OCI-LY3 (cell line): ENCODE results near the gene TRIM14.

Experiments used
- H2AFZ ChIP-seq: fragments of 200-600, 300-600 bp; shearing (Covaris generic); 2 replicates; pipeline ENCODE4 v1.6.0; 2014; ENCODE audit warnings: antibody characterized with exemption, low read depth, low read length
- H3K27ac ChIP-seq: fragments of 200-600, 300-600 bp; sonication (generic); 2 replicates; pipeline ENCODE4 v1.5.1; 2014; ENCODE audit warnings: mild to moderate bottlenecking, low read length, moderate library complexity, mixed read lengths
- H3K27me3 ChIP-seq: fragments of 200-600, 300-600 bp; sonication (generic); 2 replicates; pipeline ENCODE4 v1.6.1; 2014; ENCODE audit warnings: low read depth, low read length, mixed read lengths
- H3K36me3 ChIP-seq: fragments of 200-600, 300-600 bp; sonication (generic); replicated peaks from 2 replicates; pipeline ENCODE3; 2014; ENCODE audit warnings: low read depth, low read length, mixed read lengths
- H3K4me1 ChIP-seq: fragments of 300-600, 200-600 bp; sonication (generic); 2 replicates; pipeline ENCODE4 v1.6.1; 2014; ENCODE audit warnings: low read length, mixed read lengths
- H3K4me2 ChIP-seq: fragments of 200-600, 300-600 bp; sonication (generic); 2 replicates; pipeline ENCODE4 v1.6.1; 2014; ENCODE audit warnings: low read length, mixed read lengths
- H3K4me3 ChIP-seq: fragments of 300-600, 200-600 bp; sonication (generic); 2 replicates; pipeline ENCODE4 v1.5.1; 2014; ENCODE audit warnings: antibody characterized with exemption, mild to moderate bottlenecking, low read length, moderate library complexity
- H3K79me2 ChIP-seq: fragments of 300-600, 200-600 bp; shearing (Covaris generic); 2 replicates; pipeline ENCODE4 v1.6.1; 2014; ENCODE audit warnings: mild to moderate bottlenecking, low read length, mixed read lengths
- H3K9ac ChIP-seq: fragments of 300-600, 200-600 bp; shearing (Covaris generic); 2 replicates; pipeline ENCODE4 v1.6.0; 2014; ENCODE audit warnings: mild to moderate bottlenecking, low read length, moderate library complexity
- H3K9me3 ChIP-seq: fragments of 200-600, 300-600 bp; shearing (Covaris generic); 2 replicates; pipeline ENCODE4 v1.6.1; 2014; ENCODE audit warnings: low read length, mixed read lengths; ENCODE audit not compliant: insufficient read depth
- H4K20me1 ChIP-seq: fragments of 200-600, 300-600 bp; sonication (generic); 2 replicates; pipeline ENCODE4 v1.6.1; 2016; ENCODE audit warnings: low read length, mixed read lengths; ENCODE audit not compliant: insufficient read depth
- CTCF ChIP-seq: fragments of 200-600, 300-600 bp; sonication (generic); IDR thresholded peaks from 2 replicates; pipeline ENCODE4 v1.5.1; 2014; ENCODE audit warnings: antibody characterized with exemption, low read length, low read depth
- EZH2phosphoT487 ChIP-seq: fragments of 200-600 bp; shearing (Covaris generic); IDR thresholded peaks from 2 replicates; pipeline ENCODE4 v1.6.1; 2018; ENCODE audit warnings: antibody characterized with exemption, mixed run types, low read depth

The TRIM14 gene

GRCh38 chr9:98146101-98146991 lies 27.3 kb upstream of the TRIM14 start:
- Histone ChIP-seq H3K27me3 (peaks cover 4% of the 10 kb centered on the region; the same call in 1 of the 2 replicates), H3K4me2 (peak overlapping the region; percentile 33), H3K9ac (no peak overlapping the region), H3K4me3 (no peak overlapping the region), H3K27ac (no peak overlapping the region), H3K79me2 (no peaks in the 10 kb centered on the region), H4K20me1 (no peaks in the 10 kb centered on the region), H3K4me1 (peaks cover 34% of the 10 kb centered on the region), H3K9me3 (no peaks in the 10 kb centered on the region), H3K36me3 (no peaks in the 10 kb centered on the region), H2AFZ (no peak overlapping the region)
- TF ChIP-seq CTCF (no peak), EZH2phosphoT487 (no peak)

DNA sequence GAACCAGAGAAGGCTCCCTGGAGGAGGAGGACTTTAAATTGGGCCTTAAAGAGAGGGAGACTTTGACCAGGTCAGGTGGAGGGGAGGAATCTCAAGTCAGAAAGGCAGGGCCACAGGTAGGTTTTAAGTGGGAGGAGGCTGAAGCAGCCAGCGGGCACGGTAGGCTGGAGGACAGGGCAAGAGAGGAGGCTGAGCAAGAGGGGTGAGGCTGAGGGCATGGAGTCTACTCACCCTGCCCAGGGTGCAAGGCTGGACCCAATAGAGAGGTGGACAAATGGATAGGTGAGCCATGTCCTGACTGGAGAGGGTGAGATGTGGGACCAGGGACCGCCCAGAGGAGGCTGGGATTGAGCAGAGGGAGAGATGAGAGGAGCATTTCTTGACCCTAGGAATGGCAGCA lies 25.6 kb upstream of the TRIM14 start:
- no peak overlapping the region for H3K9ac ChIP-seq
- no peak overlapping the region for H3K4me2 ChIP-seq
- H3K27ac ChIP-seq, result no peak overlapping the region
- H4K20me1 ChIP-seq, result no peaks in the 10 kb centered on the region
- peaks cover 25% of the 10 kb centered on the region for H3K4me1 ChIP-seq
- H3K79me2 ChIP-seq, result no peaks in the 10 kb centered on the region
- TF ChIP-seq CTCF (no peak), EZH2phosphoT487 (no peak)
- no peaks in the 10 kb centered on the region for H3K9me3 ChIP-seq
- H3K4me3 ChIP-seq, result no peak overlapping the region
- peaks cover 4% of the 10 kb centered on the region; the same call in 1 of the 2 replicates for H3K27me3 ChIP-seq
- H2AFZ ChIP-seq, result no peak overlapping the region
- H3K36me3 ChIP-seq, result no peaks in the 10 kb centered on the region

GRCh38 chr9:98144076-98144475 lies 25.1 kb upstream of the TRIM14 start:
- Histone ChIP-seq H3K4me1 (peaks cover 25% of the 10 kb centered on the region), H3K36me3 (no peaks in the 10 kb centered on the region), H3K4me2 (no peak overlapping the region), H2AFZ (no peak overlapping the region), H3K27me3 (no peaks in the 10 kb centered on the region), H3K4me3 (no peak overlapping the region), H3K27ac (no peak overlapping the region), H3K79me2 (no peaks in the 10 kb centered on the region), H4K20me1 (no peaks in the 10 kb centered on the region), H3K9ac (no peak overlapping the region), H3K9me3 (no peaks in the 10 kb centered on the region)
- TF ChIP-seq CTCF, result no peak
- no peak for TF ChIP-seq EZH2phosphoT487

DNA sequence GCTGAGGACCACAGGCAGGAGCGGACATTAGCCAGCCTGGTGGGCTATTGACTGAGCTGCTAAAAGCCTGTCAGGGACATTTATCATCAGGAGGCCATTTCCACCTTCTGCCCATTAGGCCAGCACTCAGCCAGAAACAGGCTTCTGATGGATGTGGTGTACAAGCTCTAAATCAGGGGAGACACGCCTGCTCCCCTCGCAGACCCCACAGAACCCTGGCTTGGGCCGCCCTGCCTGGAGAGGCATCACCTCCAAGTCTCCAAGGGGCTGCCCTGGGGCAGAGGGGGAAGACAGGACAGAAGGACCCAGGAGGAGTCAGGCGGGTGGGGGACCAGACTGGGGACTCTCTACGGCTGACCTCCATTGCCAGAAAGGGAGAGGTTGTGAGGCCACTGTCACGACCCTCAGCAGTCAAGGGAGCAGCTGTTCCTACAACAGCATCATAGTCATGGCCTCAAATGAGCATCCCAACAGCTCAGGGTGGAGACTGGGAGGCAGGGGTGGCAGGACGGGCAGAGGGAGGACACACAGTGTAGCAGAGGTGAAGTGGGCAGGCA lies 24.0 kb upstream of the TRIM14 start:
- H3K4me1 ChIP-seq, result peaks cover 25% of the 10 kb centered on the region
- no peak overlapping the region for H3K4me3 ChIP-seq
- no peaks in the 10 kb centered on the region for H3K27me3 ChIP-seq
- TF ChIP-seq CTCF (no peak), EZH2phosphoT487 (no peak)
- no peak overlapping the region for H2AFZ ChIP-seq
- H3K27ac ChIP-seq, result no peak overlapping the region
- H3K79me2 ChIP-seq, result no peaks in the 10 kb centered on the region
- H3K9me3 ChIP-seq, result no peaks in the 10 kb centered on the region
- no peak overlapping the region for H3K9ac ChIP-seq
- H4K20me1 ChIP-seq, result no peaks in the 10 kb centered on the region
- H3K4me2 ChIP-seq, result no peak overlapping the region
- H3K36me3 ChIP-seq, result no peaks in the 10 kb centered on the region
